ENCODE measurements around the gene FMN1. TPM values are rescaled to one million over a fixed set of nuclear protein-coding genes. Genes with fewer than 3 reads are reported as not detected.
"Not testable (repeated sequence)": the region's sequence is repeated elsewhere in the genome, so short reads cannot be mapped to it uniquely, and the experiment has no call there.

FMN1 gene
- total RNA-seq, 4 donors from 2014 or later, result 32.6 to 102 (median 63.0) TPM

DNA sequence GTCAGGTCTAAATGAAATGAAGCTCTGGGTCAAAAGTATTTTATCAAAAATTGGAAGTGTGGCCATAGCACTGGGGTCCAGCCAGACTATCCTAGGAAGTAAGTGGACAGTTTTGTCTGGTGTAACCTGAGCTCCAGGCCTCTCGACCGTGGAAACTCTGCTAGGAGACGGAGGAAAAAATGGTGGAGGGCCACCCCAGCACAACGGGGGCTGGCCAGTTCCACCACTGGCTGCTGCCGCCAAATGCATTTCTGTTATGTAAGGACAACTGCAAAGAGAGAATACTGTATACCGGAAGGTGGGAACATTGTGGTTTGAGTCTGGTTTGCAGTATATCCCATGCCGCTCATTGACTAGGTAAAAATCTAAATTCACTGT lies 241.0 kb downstream of the FMN1 start:
- intact Hi-C loops (cut with DNase I; ENCODE audit: low total_unique reads) (no loop called here), in situ Hi-C loops (cut with MboI; ENCODE audit: low pct_ligation_motif_present in 1 of 4, low pct_unique_long_range_greater_than_20kb in 1 of 4, low sequenced_read_pairs in 3 of 4) (no loop called here)
- no peak overlapping the region for H3K27ac ChIP-seq
- no peaks in the 10 kb centered on the region for H3K9me3 ChIP-seq
- TF ChIP-seq POLR2AphosphoS5 (IDR thresholded peaks at IDR 0.05) (no peak), EP300 (IDR thresholded peaks at IDR 0.05; ENCODE audit: low read depth) (no peak), POLR2A (IDR thresholded peaks at IDR 0.05) (no peak)
- TF ChIP-seq, protein P1, sequence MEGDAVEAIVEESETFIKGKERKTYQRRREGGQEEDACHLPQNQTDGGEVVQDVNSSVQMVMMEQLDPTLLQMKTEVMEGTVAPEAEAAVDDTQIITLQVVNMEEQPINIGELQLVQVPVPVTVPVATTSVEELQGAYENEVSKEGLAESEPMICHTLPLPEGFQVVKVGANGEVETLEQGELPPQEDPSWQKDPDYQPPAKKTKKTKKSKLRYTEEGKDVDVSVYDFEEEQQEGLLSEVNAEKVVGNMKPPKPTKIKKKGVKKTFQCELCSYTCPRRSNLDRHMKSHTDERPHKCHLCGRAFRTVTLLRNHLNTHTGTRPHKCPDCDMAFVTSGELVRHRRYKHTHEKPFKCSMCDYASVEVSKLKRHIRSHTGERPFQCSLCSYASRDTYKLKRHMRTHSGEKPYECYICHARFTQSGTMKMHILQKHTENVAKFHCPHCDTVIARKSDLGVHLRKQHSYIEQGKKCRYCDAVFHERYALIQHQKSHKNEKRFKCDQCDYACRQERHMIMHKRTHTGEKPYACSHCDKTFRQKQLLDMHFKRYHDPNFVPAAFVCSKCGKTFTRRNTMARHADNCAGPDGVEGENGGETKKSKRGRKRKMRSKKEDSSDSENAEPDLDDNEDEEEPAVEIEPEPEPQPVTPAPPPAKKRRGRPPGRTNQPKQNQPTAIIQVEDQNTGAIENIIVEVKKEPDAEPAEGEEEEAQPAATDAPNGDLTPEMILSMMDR (IDR thresholded peaks at IDR 0.05), result no peak
- 82 to 100% methylated on average over 2 to 7 of the region's 7 CpGs for WGBS, 2 donors (ENCODE audit: low coverage in 1 of 2)
- H3K4me1 ChIP-seq, result no peaks in the 10 kb centered on the region
- H3K36me3 ChIP-seq, result no peaks in the 10 kb centered on the region
- no peaks in the 10 kb centered on the region for H3K27me3 ChIP-seq
- no peak overlapping the region for H3K4me3 ChIP-seq
- no peak for DNase-seq

DNA sequence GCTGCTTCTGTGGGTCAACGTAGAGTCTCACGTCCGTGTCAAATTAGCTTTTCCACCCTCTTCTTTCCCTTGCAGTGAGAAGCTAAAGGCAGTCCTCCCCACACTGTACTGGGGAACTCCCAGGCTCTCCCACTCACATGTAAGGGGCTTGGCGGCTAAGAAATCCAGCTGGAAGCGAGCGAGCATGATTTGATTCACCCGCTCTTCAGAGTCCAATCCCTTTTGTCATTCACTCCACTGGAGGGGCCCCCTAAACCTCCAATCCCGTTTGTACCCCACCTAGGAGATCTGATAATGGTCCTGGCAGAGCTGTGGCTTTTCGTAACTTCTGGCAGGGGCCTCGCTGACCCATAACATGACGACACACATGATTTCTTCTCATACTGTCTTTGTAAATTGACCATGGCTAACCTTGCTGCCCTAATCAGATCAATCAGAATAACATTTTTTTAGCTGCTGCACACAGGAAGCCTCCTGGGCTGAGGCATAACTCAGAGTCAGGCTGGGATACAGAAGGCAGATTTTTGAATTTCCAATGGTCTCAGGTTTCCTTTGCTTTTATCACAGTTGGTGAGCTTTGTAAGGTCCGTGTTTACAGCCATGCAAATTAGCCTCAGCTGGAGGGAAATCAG lies 241.5 kb downstream of the FMN1 start:
- intact Hi-C loops (cut with DNase I; ENCODE audit: low total_unique reads), result no loop called here
- no peak overlapping the region for H3K27ac ChIP-seq
- no peak for TF ChIP-seq EP300 (IDR thresholded peaks at IDR 0.05; ENCODE audit: low read depth)
- TF ChIP-seq POLR2AphosphoS5 (IDR thresholded peaks at IDR 0.05), result no peak
- no peak for TF ChIP-seq POLR2A (IDR thresholded peaks at IDR 0.05)
- TF ChIP-seq, protein P1 (IDR thresholded peaks at IDR 0.05), result no peak
- in situ Hi-C loops (cut with MboI; ENCODE audit: low pct_ligation_motif_present in 1 of 4, low pct_unique_long_range_greater_than_20kb in 1 of 4, low sequenced_read_pairs in 3 of 4), result no loop called here
- no peak for DNase-seq
- 70 to 71% methylated on average over 5 to 12 of the region's 12 CpGs for WGBS, 2 donors (ENCODE audit: low coverage in 1 of 2)
- no peak overlapping the region for H3K4me3 ChIP-seq
- H3K27me3 ChIP-seq, result no peaks in the 10 kb centered on the region
- H3K4me1 ChIP-seq, result no peaks in the 10 kb centered on the region
- no peaks in the 10 kb centered on the region for H3K36me3 ChIP-seq
- no peaks in the 10 kb centered on the region for H3K9me3 ChIP-seq

DNA sequence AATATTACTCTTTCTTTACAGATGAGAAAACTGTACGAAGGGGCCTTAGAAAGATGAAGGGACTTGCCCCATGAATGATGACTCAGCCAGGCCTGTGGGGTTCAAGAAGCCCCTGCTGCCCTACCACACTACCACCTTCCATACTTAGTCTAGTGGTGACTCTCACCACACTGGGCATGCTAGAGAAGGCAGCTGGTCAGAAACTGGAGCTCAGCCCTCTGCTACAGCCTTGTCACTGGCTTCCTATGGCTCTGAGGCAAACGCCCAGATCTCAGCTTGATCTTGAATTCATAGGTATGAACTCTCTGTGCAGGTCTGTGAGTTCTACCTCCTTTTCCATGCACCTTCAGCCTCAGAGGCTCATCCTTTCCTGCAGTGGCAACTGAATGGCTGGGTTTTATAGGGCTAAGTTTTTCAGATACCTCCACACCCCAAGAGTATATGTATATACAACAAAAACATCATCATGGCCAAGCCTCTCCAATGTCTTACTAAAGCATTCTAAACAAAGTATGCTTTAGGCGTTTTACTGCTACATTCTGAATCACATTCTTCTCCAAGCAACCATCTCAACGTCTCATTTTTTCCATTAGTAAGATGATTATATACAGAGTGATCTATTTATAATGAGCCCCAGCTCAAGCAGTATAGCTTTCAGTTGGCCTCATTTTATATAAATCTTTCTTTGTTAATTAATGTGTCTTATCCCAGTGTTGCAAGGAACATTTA lies 242.6 kb downstream of the FMN1 start:
- Histone ChIP-seq H3K4me1 (no peaks in the 10 kb centered on the region), H3K27ac (no peak overlapping the region), H3K9me3 (no peaks in the 10 kb centered on the region), H3K4me3 (no peak overlapping the region), H3K27me3 (no peaks in the 10 kb centered on the region), H3K36me3 (no peaks in the 10 kb centered on the region)
- intact Hi-C loops (cut with DNase I; ENCODE audit: low total_unique reads), result no loop called here
- in situ Hi-C loops (cut with MboI; ENCODE audit: low pct_ligation_motif_present in 1 of 4, low pct_unique_long_range_greater_than_20kb in 1 of 4, low sequenced_read_pairs in 3 of 4), result no loop called here
- 38 to 55% methylated on average over 2 to 4 of the region's 4 CpGs for WGBS, 2 donors (ENCODE audit: low coverage in 1 of 2)
- no peak for DNase-seq
- TF ChIP-seq, protein P1 (IDR thresholded peaks at IDR 0.05), result no peak
- TF ChIP-seq EP300 (IDR thresholded peaks at IDR 0.05; ENCODE audit: low read depth) (no peak), POLR2A (IDR thresholded peaks at IDR 0.05) (no peak), POLR2AphosphoS5 (IDR thresholded peaks at IDR 0.05) (no peak)

DNA sequence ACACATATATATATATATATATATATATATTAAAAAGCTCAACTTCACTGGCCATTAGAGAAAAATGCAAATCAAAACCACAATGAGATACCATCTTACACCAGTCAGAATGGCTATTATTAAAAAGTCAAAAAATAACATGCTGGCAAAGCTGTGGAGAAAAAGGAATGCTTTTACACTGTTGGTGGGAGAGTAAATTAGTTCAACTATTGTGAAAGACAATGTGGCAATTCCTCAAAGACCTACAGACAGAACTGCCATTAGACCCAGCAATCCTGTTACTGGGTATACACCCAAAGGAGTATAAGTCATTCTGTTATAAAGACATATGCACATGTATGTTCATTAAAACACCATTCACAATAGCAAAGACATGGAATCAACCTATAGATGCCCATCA lies 244.5 kb downstream of the FMN1 start:
- in situ Hi-C loops (cut with MboI; ENCODE audit: low pct_ligation_motif_present in 1 of 4, low pct_unique_long_range_greater_than_20kb in 1 of 4, low sequenced_read_pairs in 3 of 4); intact Hi-C loops (cut with DNase I; ENCODE audit: low total_unique reads): not testable (repeated sequence)

More for the DNA sequence above, 244.5 kb downstream of the FMN1 start:
- not testable (repeated sequence) for H3K27me3 ChIP-seq, H3K36me3 ChIP-seq, H3K4me1 ChIP-seq, H3K4me3 ChIP-seq, DNase-seq, H3K27ac ChIP-seq, H3K9me3 ChIP-seq

Measured in transverse colon (tissue), 4 donors.